HG03280 (cell line): ENCODE results near the gene PPM1H.
A peak's percentile ranks its signal among the peaks of the same experiment; 100 is the strongest.
"Not testable (repeated sequence)": the region's sequence is repeated elsewhere in the genome, so short reads cannot be mapped to it uniquely, and the experiment has no call there.

Experiments used
- ATAC-seq: cut with Tn5 transposase; IDR thresholded peaks from one replicate; pipeline ENCODE4 v1.9.1; 2021; ENCODE audit warnings: mild to moderate bottlenecking, moderate library complexity; ENCODE audit not compliant: unreplicated experiment

PPM1H gene, protein sequence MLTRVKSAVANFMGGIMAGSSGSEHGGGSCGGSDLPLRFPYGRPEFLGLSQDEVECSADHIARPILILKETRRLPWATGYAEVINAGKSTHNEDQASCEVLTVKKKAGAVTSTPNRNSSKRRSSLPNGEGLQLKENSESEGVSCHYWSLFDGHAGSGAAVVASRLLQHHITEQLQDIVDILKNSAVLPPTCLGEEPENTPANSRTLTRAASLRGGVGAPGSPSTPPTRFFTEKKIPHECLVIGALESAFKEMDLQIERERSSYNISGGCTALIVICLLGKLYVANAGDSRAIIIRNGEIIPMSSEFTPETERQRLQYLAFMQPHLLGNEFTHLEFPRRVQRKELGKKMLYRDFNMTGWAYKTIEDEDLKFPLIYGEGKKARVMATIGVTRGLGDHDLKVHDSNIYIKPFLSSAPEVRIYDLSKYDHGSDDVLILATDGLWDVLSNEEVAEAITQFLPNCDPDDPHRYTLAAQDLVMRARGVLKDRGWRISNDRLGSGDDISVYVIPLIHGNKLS

DNA sequence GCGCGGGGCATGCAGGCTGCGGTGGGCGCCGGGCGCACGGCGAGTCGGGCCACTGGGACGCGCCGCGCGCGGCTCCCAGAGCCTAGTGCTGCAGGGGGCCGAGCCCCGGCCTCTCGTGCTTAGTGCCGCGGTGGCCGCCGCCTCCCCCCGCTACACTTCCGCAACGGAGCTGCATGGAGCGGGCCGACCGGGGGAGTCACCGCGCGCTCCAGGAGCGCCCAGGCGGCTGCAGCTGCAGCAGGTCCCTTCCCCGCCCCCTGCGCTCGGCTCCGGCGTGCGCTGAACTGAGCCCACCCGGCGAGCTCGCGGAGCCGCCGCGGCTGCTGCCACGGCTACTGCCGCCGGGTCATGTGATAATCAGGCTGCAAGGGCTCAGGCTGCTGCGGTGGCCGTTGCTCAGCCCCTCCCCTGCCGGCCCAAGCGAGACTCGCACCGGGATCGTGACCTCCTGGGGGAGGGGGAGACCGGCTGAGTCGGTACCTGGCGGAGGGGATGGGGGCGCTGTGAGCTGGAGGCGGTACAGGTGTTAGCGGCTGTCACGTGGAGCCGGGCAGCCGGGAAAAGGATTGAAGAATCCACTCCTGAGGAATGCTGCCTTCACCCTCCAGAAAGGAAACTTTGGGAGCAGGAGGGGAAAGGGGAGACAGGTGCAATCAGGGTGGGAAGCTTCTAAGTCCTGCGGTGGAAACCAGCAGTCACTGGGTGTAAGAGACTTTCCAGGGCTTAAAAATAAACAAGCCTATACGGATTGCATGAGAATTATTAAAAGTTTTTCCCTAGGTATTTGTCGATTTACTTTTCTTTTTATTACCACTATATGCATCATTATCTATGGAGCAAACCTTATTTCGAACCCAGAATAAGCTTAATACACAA, at the start of gene PPM1H:
Gene PPM1H (minus strand): TSS at position 352 of the 876 bp plus-strand sequence. CDS start 414 bp downstream, outside the sequence.
- ATAC-seq, result peak; percentile 78

DNA sequence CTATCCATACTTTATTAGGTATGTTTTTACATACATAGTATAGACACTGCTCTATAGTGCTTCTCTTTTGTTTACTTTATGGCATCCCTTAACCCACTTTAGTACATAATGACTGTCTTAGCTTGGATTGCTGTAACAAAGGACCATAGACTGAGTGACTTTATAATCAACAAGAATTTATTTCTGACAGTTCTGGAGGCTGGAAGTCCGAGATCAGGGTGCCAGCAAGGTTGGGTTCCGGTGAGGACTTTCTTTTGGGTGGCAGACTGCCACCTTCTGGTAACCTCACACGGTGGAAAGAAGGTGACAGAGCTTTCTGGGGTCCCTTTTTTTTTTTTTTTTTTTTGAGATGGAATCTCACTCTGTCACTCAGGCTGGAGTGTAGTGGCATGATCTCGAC, 48.6 kb upstream of the PPM1H start:
- ATAC-seq, result no peak

DNA sequence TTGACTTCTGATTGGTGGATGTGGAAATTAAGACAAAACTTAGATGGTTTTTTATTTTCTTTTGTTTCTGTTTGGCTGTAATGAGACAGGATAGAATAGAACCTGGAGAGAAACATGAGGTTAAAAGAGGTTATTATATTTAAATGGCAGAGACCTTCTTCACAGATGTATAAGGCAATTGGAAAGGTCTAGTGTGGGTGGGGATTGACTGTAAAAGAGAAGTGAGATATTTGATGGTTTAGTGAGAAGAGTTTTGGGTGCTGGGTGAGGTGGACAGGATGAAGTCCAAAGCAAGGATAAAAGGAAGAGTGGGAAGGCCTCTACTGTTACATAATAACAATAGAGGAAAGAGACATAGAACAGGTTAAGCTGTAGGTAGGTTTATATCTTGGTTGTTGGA, 43.8 kb upstream of the PPM1H start:
- ATAC-seq, result no peak

DNA sequence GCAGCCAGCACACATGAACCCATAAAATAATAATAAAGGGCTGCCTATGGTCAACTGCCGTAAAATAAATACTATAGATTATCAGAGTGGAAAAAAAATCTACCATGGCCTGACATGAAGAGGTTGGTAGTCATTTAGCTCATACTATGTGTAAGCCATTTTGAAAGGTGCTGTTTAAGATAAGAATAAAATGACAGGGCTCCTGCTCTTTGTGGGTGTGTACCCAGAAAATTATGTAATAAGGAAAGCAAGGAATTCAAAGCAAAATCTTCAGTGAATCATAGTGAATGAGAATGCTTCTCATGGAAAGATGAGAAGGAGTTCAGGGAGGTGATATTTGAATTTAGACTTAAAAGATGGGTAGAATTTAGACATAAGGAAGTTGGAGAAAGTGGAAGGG, 42.9 kb upstream of the PPM1H start:
- ATAC-seq, result no peak

DNA sequence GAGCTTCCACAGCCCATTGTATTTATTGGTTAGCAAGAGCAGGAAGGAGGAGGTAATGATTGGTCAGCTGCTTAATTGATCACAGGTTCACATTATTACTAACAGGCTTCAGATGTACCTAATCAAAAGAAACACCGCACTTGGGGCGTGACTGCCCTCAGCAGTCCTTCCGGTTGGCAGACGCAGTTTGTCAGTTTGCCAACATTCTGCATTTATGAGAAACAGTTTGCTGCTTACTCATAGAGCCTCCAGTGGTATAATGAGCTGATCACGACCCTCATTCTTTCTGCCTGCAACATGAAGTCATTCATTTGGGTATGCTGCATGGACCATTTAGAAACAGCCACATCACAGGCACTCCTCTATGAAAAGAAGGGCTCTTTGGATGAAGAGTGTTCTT, 42.5 kb upstream of the PPM1H start:
- no peak for ATAC-seq

DNA sequence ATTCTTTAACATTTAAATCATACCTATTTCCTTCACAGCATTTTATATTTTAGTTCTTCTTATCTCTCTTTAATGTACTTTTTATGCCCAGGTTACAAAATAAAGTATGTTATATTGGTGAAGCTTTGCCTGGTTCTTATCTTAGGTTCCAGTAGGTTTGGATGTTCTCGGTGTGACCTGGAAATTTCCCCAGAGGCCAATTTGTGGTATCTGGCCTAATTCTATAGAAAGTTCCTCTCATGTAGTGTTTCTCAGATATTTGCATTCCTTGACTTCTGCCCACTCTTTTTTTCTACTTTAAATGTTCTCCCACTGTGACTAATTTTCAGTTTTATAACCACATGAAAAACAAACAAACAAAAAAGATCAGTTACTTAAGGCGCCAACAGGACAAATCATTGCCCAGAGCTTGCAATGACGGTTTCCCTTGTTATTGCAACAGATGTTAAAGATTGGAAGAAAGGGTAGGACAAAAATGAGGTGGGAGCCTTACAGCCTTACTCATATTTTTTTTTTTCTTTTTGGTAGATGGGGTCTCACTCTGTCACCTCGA, 41.2 kb upstream of the PPM1H start:
- ATAC-seq, result no peak

DNA sequence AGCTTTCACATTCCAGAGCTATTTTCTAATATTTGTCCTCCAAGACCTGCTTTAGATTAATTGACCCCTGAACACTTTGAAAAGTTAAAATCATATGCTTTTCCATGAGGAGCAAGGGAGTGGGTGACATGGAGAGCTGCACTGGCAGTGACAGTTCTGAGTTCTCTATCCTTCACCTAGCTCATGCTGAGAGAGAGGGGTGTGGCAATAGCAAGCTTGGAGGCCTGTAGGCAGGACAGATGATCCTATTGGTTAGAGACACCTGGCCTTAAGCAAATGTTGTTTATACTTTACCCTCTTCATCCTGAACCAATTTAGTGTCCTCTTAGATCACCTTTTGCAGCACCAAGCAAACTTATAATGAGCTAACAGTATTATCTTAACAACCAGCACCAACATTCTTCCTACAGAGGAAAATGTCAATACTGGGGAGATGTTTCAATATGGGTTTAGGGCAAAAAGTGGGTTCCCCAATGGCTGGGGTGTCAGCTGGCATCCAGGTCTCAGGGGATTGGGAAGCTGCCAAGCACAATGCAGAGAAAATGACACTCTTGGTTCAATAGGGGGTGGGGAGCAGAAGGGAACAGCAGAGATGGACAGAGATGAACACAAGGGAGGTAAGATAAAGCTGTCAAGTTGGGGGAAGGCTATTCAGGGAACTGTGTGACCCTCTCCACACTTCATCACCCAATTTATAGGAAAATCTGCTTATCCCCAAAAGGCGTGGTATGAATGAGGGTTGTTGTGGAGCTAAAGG, 37.0 kb upstream of the PPM1H start:
- no peak for ATAC-seq

DNA sequence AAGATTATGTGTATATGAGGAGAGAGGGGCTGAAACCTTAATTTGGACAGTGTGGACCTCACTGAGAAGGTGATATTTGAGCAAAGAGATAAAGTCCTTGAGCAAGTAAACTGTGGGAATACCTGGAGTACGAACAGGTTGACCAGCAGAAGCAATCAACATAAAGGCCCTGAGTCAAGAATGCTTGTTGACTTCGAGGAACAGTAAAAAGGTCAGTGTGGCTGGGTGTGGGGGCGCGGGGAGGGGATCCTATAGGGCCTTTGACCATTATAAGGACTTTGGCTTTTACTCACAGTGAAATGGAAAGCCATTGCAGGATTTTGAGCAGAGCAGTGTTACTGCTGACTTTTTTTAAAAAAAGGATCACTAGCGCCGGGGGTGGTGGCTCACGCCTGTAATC, 34.7 kb upstream of the PPM1H start:
- no peak for ATAC-seq

DNA sequence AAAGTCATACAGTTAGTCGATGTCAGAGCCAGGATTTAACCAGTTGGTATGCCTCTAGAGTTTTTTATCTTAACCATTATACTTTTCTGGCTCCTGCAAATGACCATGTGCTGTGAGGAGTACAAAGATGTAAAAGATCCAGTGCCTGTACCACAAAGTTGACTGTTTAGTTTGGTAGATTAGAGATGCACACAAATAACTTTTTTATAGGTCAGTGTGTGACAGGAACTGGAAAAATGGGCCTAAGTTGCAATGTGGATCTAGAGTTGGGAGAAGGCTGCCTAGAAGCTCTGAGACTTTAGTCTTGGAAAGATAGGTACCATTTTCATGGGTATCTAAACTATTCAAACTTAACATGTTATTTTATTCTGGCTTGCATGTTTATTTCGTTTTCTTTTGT, 32.8 kb upstream of the PPM1H start:
- ATAC-seq, result no peak

DNA sequence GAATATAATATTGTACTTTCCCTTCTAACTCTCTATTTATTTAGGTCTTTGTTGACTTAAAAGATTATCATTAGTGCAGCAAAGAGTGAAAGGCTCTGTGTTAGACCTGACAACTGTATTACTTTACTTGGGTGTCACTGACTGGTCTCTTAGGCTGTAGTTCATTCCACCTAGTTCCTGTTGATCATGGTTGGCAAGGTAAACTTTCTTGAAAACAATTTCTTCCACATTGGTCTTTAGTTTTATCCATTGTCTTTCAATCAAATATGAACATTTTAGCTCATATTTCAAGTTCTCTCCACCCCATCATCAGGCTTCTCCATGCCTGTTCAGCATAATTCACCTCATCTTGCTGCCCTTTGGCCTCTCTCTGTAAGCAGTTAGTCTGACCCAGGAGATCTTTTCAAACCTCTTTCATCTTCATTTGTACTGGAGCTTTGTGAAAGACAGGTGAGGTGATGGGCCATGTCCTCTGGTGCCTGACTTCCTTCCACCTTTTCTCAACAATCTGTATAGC, 32.1 kb upstream of the PPM1H start:
- no peak for ATAC-seq

DNA sequence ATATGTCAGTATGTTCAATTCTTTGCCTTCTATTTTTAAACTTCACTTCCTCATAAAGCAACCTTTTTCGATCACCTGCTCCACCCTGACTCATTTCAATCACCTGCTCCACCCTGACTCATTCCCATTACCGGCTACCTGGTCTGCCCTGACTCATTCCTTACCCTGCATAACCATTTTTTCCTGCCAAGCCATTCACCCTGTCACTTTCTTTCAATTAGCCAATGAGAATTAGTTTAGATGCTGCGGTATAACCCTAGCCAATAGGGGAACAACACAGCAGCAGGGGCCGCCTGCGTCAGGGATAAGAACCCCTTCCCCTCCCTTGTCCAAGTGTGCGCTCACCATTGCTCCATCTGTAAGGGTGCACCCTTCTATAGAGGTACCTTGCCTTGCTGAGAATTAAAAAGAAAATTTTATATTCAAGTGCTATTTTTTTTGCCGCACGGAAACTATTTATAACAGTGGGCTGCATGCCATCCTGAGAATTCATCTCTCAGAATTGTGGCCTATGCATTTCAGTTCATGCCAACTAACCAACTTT, 31.6 kb upstream of the PPM1H start:
- ATAC-seq, result not testable (repeated sequence)

DNA sequence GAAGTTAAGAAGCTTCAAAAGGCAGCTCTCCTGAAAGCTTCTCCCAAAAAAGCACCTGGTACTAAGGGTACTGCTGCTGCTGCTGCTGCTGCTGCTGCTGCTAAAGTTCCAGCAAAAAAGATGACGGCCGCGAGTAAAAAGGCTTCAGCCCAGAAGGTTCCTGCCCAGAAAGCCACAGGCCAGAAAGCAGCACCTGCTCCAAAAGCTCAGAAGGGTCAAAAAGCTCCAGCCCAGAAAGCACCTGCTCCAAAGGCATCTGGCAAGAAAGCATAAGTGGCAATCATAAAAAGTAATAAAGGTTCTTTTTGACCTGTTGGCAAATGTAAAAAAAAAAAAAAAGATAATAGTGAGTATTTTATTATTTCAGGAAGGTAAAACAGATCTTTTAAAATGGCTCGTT, 30.8 kb upstream of the PPM1H start:
- not testable (repeated sequence) for ATAC-seq

DNA sequence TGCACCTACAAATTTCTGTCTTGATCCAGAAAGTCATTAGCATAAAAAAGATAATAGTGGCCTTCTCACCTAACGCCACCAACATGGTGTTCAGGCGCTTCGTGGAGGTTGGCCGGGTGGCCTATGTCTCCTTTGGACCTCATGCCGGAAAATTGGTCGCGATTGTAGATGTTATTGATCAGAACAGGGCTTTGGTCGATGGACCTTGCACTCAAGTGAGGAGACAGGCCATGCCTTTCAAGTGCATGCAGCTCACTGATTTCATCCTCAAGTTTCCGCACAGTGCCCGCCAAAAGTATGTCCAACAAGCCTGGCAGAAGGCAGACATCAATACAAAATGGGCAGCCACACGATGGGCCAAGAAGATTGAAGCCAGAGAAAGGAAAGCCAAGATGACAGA, 30.3 kb upstream of the PPM1H start:
- ATAC-seq, result not testable (repeated sequence)

DNA sequence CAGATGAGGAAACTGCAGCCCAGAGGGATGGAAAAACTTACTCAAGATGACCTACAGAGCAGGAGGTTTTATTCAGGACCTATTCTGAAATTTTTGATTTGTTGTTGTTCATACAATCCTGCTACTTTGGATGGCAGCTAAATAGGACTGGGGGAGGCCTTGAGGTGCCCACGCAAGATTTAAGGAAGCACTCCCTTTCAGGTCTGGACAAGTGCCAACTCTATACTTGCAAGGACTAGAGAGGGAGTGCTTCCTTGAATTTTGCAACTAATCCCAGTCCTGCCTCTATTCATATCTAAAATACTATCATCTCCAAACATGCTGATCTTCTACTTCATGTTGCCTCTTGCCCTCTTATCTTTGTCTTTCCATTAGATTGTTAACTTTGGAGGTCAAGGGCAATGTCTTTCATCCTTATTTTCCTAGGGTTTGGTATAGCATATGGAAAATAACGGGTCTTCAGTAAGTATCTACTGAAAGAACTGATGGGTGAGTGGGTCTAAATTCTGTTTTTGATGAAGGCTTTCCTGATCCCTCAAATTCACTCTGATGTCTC, 28.6 kb upstream of the PPM1H start:
- no peak for ATAC-seq

DNA sequence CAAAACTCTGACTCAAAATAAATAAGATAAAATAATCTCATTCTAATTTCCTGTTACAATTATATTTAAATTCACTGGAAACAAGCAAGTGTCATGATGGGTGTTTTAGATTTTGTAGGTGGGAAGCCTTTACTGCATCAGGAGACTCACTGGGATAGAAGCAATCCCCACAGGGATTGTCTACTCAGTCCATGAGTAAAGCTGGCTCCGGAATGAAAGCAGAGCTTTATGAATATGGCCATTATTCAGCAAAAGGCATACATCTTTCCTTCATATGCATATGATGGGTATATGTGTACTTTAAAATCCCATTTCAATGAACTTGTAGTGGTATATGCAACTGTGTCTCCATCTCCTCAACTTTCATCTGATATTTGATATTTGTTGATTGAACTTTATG, 25.4 kb upstream of the PPM1H start:
- no peak for ATAC-seq

DNA sequence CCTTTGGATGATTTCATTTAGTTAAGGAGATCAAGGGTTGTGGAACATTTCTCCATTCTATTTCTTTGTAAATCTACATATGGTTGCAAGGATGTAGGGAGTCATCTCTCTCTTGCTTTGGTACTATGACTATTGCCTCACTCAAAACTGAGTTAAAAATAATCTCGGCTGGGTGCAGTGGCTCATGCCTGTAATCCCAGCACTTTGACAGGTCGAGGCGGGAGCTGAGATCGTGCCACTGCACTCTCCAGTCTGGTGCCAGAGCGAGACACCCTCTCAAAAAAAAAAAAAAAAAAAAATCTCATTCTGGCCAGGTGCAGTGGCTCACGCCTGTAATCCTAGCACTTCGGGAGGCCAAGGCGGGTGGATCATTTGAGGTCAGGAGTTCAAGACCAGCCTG, 24.8 kb upstream of the PPM1H start:
- ATAC-seq, result no peak

DNA sequence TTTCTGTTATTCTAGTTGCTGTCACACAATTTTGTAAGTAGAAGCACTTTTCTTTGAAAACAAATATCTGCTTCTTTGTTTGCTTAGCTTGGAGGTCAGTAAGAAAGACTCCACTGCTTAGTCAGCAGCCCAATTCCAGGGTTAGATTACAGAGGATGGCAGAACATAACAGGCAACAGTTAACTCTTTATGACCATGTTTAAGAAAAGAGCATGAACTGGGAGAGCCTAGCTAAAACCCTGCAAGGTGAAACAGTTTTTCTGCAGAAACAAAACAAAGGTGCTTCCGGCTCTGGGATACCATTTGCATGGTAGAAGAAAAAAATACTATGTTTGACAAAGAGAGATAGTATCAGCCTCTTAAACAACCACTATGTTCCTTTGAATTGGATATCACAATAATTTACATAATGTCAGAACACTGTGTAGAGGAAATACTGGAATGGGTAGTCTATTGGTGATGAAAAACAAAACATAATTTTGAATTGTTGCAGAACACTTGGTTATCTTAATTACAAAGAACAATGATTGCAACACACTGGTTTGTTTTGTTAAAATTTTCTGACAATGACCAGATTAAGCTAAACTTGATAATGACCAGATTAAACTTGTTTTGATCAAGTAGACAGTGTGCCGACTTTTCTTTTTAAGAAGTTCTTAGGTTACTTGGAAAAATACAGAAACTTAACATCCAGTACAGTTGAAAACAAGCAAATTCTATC, 22.4 kb upstream of the PPM1H start:
- ATAC-seq, result no peak

DNA sequence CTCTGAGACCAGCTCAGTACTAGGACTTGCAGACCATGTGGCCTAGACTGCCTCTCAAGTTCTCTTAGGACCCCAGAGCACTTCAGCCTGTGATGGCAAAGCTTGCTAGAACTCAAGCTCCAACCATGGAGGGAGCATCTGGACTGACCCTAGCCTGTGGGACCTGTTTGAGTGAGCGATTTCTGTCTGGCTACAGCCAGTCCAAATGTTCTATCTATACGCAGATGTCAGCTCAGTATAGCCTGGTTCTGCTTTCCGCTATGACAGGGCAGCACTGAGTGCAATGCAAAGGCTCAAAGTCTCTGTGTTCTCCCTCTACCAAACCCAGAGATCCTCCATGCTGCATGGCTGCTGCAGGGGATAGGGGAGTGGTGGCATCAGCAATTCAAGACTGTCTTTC, 20.7 kb upstream of the PPM1H start:
- ATAC-seq, result no peak

DNA sequence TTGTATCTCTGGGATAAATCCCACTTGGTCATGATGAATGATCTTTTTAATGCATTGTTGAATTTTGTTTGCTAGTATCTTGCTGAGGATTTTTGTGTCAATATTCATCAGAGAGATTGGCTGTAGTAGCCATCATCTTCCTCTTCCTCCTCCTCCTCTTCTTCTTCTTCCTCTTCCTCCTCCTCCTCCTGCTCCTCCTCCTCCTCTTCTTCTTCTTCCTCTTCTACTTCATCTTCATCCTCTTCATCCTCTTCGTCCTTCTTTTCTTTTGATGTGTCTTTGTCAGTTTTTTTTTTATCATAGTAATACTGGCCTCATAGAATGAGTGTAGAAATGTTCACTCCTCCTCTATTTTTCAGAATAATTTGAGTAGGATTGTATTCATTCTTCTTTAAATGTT, 15.4 kb upstream of the PPM1H start:
- no peak for ATAC-seq
